OCI-LY3 (cell line): ENCODE results near the gene SLC24A4.

Experiments used
- H2AFZ ChIP-seq: fragments of 200-600, 300-600 bp; shearing (Covaris generic); 2 replicates; pipeline ENCODE4 v1.6.0; 2014; ENCODE audit warnings: antibody characterized with exemption, low read depth, low read length
- H3K27ac ChIP-seq: fragments of 200-600, 300-600 bp; sonication (generic); 2 replicates; pipeline ENCODE4 v1.5.1; 2014; ENCODE audit warnings: mild to moderate bottlenecking, low read length, moderate library complexity, mixed read lengths
- H3K27me3 ChIP-seq: fragments of 200-600, 300-600 bp; sonication (generic); 2 replicates; pipeline ENCODE4 v1.6.1; 2014; ENCODE audit warnings: low read depth, low read length, mixed read lengths
- H3K36me3 ChIP-seq: fragments of 200-600, 300-600 bp; sonication (generic); replicated peaks from 2 replicates; pipeline ENCODE3; 2014; ENCODE audit warnings: low read depth, low read length, mixed read lengths
- H3K4me1 ChIP-seq: fragments of 300-600, 200-600 bp; sonication (generic); 2 replicates; pipeline ENCODE4 v1.6.1; 2014; ENCODE audit warnings: low read length, mixed read lengths
- H3K4me2 ChIP-seq: fragments of 200-600, 300-600 bp; sonication (generic); 2 replicates; pipeline ENCODE4 v1.6.1; 2014; ENCODE audit warnings: low read length, mixed read lengths
- H3K4me3 ChIP-seq: fragments of 300-600, 200-600 bp; sonication (generic); 2 replicates; pipeline ENCODE4 v1.5.1; 2014; ENCODE audit warnings: antibody characterized with exemption, mild to moderate bottlenecking, low read length, moderate library complexity
- H3K79me2 ChIP-seq: fragments of 300-600, 200-600 bp; shearing (Covaris generic); 2 replicates; pipeline ENCODE4 v1.6.1; 2014; ENCODE audit warnings: mild to moderate bottlenecking, low read length, mixed read lengths
- H3K9ac ChIP-seq: fragments of 300-600, 200-600 bp; shearing (Covaris generic); 2 replicates; pipeline ENCODE4 v1.6.0; 2014; ENCODE audit warnings: mild to moderate bottlenecking, low read length, moderate library complexity
- H3K9me3 ChIP-seq: fragments of 200-600, 300-600 bp; shearing (Covaris generic); 2 replicates; pipeline ENCODE4 v1.6.1; 2014; ENCODE audit warnings: low read length, mixed read lengths; ENCODE audit not compliant: insufficient read depth
- H4K20me1 ChIP-seq: fragments of 200-600, 300-600 bp; sonication (generic); 2 replicates; pipeline ENCODE4 v1.6.1; 2016; ENCODE audit warnings: low read length, mixed read lengths; ENCODE audit not compliant: insufficient read depth
- CTCF ChIP-seq: fragments of 200-600, 300-600 bp; sonication (generic); IDR thresholded peaks from 2 replicates; pipeline ENCODE4 v1.5.1; 2014; ENCODE audit warnings: antibody characterized with exemption, low read length, low read depth
- EZH2phosphoT487 ChIP-seq: fragments of 200-600 bp; shearing (Covaris generic); IDR thresholded peaks from 2 replicates; pipeline ENCODE4 v1.6.1; 2018; ENCODE audit warnings: antibody characterized with exemption, mixed run types, low read depth

The SLC24A4 gene

GRCh38 chr14:92484132-92484823, 161.3 kb downstream of the SLC24A4 start:
- Histone ChIP-seq H4K20me1 (no peaks in the 10 kb centered on the region), H3K9ac (no peak overlapping the region), H2AFZ (no peak overlapping the region), H3K27ac (no peak overlapping the region), H3K36me3 (no peaks in the 10 kb centered on the region), H3K4me3 (no peak overlapping the region), H3K9me3 (no peaks in the 10 kb centered on the region), H3K79me2 (no peaks in the 10 kb centered on the region), H3K4me2 (no peak overlapping the region), H3K27me3 (peaks cover 48% of the 10 kb centered on the region), H3K4me1 (no peaks in the 10 kb centered on the region)
- TF ChIP-seq EZH2phosphoT487, result no peak
- no peak for TF ChIP-seq CTCF

DNA sequence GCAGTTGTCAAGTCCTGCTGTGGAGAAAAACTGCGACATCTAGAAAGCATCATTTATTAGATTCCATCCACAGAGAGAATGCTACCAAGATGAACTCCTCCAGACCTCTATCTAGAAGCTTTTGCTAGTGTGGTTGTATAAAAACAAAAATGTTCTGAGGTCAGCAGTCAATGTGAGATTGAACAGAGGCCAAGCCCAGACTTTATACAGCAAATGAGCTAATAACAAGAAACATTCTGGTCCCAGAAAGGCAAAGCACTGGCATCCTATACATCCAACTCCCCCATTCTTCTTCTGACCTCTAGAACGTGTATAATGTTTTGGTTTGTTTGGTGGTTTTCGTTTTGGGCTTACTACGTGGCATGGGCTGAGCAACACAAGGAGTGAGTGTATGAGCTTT, 163.9 kb downstream of the SLC24A4 start:
- no peaks in the 10 kb centered on the region for H3K36me3 ChIP-seq
- TF ChIP-seq CTCF (no peak), EZH2phosphoT487 (no peak)
- no peaks in the 10 kb centered on the region for H3K4me1 ChIP-seq
- H3K9me3 ChIP-seq, result no peaks in the 10 kb centered on the region
- H3K79me2 ChIP-seq, result no peaks in the 10 kb centered on the region
- H3K4me2 ChIP-seq, result no peak overlapping the region
- H3K9ac ChIP-seq, result no peak overlapping the region
- no peak overlapping the region for H2AFZ ChIP-seq
- no peak overlapping the region for H3K27ac ChIP-seq
- H3K4me3 ChIP-seq, result no peak overlapping the region
- H3K27me3 ChIP-seq, result peaks cover 32% of the 10 kb centered on the region
- no peaks in the 10 kb centered on the region for H4K20me1 ChIP-seq

- no peaks in the 10 kb centered on the region for H3K9me3 ChIP-seq
- no peaks in the 10 kb centered on the region for H3K36me3 ChIP-seq
- peaks cover 32% of the 10 kb centered on the region for H3K27me3 ChIP-seq
- H3K4me2 ChIP-seq, result no peak overlapping the region
- no peak for TF ChIP-seq EZH2phosphoT487
- TF ChIP-seq CTCF, result no peak
- no peak overlapping the region for H3K4me3 ChIP-seq
- no peaks in the 10 kb centered on the region for H3K4me1 ChIP-seq
- H3K9ac ChIP-seq, result no peak overlapping the region
- H2AFZ ChIP-seq, result no peak overlapping the region
- no peaks in the 10 kb centered on the region for H3K79me2 ChIP-seq
- H4K20me1 ChIP-seq, result no peaks in the 10 kb centered on the region
- H3K27ac ChIP-seq, result no peak overlapping the region
These were observed 164.7 kb downstream of the SLC24A4 start for GRCh38 chr14:92487513-92488133.

DNA sequence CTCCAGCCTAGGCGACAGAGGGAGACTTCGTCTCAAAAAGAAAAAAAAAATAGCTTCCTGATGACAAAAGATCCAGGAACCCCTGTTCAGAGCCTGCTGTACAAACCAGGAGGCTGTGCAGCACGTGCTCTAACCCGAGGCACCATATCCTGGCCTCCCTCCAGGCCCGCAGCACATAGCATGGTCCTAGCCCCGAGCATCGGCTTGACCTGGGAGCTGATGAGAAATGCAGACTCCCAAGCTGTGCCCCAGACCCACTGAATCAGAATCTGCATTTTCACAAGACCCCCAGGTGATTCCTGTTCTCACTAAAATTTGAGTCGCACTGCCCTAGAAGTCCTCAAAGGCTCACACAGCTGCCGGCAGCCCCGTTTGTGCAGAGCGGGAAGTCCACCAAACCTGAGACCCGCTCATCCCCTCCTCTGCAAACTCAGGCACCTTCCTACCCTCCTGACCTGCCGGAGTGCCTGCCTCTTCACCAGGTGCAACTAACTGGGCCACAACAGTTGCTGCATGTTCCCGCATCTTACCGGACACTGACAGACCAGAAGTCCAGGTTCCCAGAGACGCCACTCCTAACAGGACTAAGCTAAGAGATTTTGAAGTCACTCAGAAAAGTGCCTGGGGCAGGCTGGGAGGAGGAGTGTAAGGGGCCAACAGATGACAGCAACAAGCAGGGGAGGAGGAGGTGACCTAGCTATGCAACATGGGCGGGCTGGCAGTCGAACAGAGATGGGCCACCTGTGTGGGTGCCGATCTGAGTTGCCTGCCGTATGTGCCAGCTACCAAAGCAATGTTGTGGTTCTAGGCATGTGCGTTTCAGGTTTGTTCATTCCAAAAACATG, 166.7 kb downstream of the SLC24A4 start:
- Histone ChIP-seq H3K27ac (no peak overlapping the region), H3K9ac (no peak overlapping the region), H3K36me3 (no peaks in the 10 kb centered on the region), H3K27me3 (peaks cover 17% of the 10 kb centered on the region), H3K9me3 (no peaks in the 10 kb centered on the region), H3K4me3 (no peak overlapping the region), H3K4me2 (no peak overlapping the region), H3K79me2 (no peaks in the 10 kb centered on the region), H3K4me1 (peaks cover 8% of the 10 kb centered on the region), H4K20me1 (no peaks in the 10 kb centered on the region), H2AFZ (no peak overlapping the region)
- TF ChIP-seq EZH2phosphoT487, result no peak
- no peak for TF ChIP-seq CTCF
